Astrocyte (in vitro differentiated cells and primary cell): ENCODE measurements around the gene OS9.

Source experiments
- EZH2 ChIP-seq: IDR thresholded peaks from 2 replicates; pipeline ENCODE4 v1.6.1; 2012; ENCODE audit warnings: mild to moderate bottlenecking, low read length, inconsistent platforms; ENCODE audit not compliant: insufficient read depth
- TF ChIP-seq, protein P1 (sequence below): IDR thresholded peaks from 2 replicates; pipeline ENCODE4 v1.5.1; 2011; ENCODE audit warnings: low read depth, mild to moderate bottlenecking, inconsistent platforms, low read length, moderate library complexity; ENCODE audit not compliant: insufficient read depth

DNA sequence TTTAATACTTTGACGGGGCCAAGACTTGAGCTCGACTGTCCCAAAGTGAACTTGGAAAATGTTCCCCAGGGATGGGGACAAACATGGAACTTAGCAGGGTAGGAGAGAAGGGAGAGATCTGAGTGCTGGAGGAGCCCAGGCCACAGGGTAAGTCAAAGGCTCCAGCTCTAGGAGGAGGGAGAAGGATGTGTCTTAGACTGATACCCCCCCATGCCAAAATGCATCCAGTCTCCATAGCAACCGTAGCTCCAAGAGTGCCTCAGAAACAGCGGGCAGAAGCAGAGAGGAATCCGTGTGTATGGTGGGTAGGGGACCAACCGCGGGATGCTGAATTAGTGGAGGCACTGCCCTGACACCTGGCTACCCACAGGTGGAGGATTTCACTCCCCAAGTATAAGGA lies 45.5 kb downstream of the OS9 start:
- TF ChIP-seq, protein P1, sequence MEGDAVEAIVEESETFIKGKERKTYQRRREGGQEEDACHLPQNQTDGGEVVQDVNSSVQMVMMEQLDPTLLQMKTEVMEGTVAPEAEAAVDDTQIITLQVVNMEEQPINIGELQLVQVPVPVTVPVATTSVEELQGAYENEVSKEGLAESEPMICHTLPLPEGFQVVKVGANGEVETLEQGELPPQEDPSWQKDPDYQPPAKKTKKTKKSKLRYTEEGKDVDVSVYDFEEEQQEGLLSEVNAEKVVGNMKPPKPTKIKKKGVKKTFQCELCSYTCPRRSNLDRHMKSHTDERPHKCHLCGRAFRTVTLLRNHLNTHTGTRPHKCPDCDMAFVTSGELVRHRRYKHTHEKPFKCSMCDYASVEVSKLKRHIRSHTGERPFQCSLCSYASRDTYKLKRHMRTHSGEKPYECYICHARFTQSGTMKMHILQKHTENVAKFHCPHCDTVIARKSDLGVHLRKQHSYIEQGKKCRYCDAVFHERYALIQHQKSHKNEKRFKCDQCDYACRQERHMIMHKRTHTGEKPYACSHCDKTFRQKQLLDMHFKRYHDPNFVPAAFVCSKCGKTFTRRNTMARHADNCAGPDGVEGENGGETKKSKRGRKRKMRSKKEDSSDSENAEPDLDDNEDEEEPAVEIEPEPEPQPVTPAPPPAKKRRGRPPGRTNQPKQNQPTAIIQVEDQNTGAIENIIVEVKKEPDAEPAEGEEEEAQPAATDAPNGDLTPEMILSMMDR, result no peak
- TF ChIP-seq EZH2, result no peak
